Astrocyte (in vitro differentiated cells and primary cell): ENCODE measurements around the gene ATXN7L1. TPM values are rescaled to one million over a fixed set of nuclear protein-coding genes. Genes with fewer than 3 reads are reported as not detected.

ENCODE experiments used
- DNase-seq: peaks from one replicate; pipeline ENCODE4 v3.0.0-alpha.2; 2010; ENCODE audit warnings: low read depth
- FAIRE-seq: peaks from 2 replicates; lab custom pipeline; 2011; peaks lifted over from hg19 to GRCh38; lab: Jason Lieb, UNC
- H2AFZ ChIP-seq: 2 replicates; pipeline ENCODE4 v1.6.0; 2012; ENCODE audit warnings: low read depth, low read length, inconsistent platforms
- H3K27ac ChIP-seq: 2 replicates; pipeline ENCODE4 v1.5.1; 2011; ENCODE audit warnings: low read depth, low read length, inconsistent platforms
- H3K27me3 ChIP-seq: 2 replicates; pipeline ENCODE4 v1.6.0; 2011; ENCODE audit warnings: low read length, inconsistent platforms; ENCODE audit not compliant: insufficient read depth
- H3K36me3 ChIP-seq: 2 replicates; pipeline ENCODE4 v1.5.1; 2011; ENCODE audit warnings: low read length, inconsistent platforms; ENCODE audit not compliant: insufficient read depth
- H3K4me1 ChIP-seq: 2 replicates; pipeline ENCODE4 v1.5.1; 2011; ENCODE audit warnings: low read length, inconsistent platforms; ENCODE audit not compliant: insufficient read depth
- H3K4me2 ChIP-seq: 2 replicates; pipeline ENCODE4 v1.6.0; 2012; ENCODE audit warnings: low read length, inconsistent platforms
- H3K4me3 ChIP-seq: 2 replicates; pipeline ENCODE4 v1.5.1; 2011; ENCODE audit warnings: low read depth, mild to moderate bottlenecking, low read length, inconsistent platforms; ENCODE audit not compliant: insufficient read depth
- H3K79me2 ChIP-seq: 2 replicates; pipeline ENCODE4 v1.6.0; 2012; ENCODE audit warnings: mild to moderate bottlenecking, low read length, inconsistent platforms; ENCODE audit not compliant: insufficient read depth
- H3K9ac ChIP-seq: 2 replicates; pipeline ENCODE4 v1.6.0; 2012; ENCODE audit warnings: mild to moderate bottlenecking, low read length, inconsistent platforms
- H3K9me3 ChIP-seq: 2 replicates; pipeline ENCODE4 v1.5.1; 2012; ENCODE audit warnings: low read depth, mild to moderate bottlenecking, low read length, inconsistent platforms; ENCODE audit not compliant: insufficient read depth
- H4K20me1 ChIP-seq: 2 replicates; pipeline ENCODE4 v1.6.0; 2012; ENCODE audit warnings: low read length, inconsistent platforms; ENCODE audit not compliant: insufficient read depth
- H3K27ac Mint-ChIP-seq: one replicate; pipeline ENCODE4 v1.8.0; 2021; ENCODE audit warnings: mild to moderate bottlenecking, mixed read lengths; ENCODE audit not compliant: unreplicated experiment
- H3K27me3 Mint-ChIP-seq: one replicate; pipeline ENCODE4 v1.8.0; 2021; ENCODE audit warnings: low read depth, mixed read lengths; ENCODE audit not compliant: unreplicated experiment
- H3K36me3 Mint-ChIP-seq: one replicate; pipeline ENCODE4 v1.8.0; 2021; ENCODE audit warnings: low read depth, mixed read lengths; ENCODE audit not compliant: unreplicated experiment
- H3K4me1 Mint-ChIP-seq: one replicate; pipeline ENCODE4 v1.8.0; 2021; ENCODE audit warnings: low read depth, mixed read lengths; ENCODE audit not compliant: unreplicated experiment
- H3K4me3 Mint-ChIP-seq: one replicate; pipeline ENCODE4 v1.8.0; 2021; ENCODE audit warnings: mild to moderate bottlenecking, moderate library complexity, mixed read lengths; ENCODE audit not compliant: unreplicated experiment
- H3K9me3 Mint-ChIP-seq: one replicate; pipeline ENCODE4 v1.8.0; 2021; ENCODE audit warnings: mild to moderate bottlenecking, mixed read lengths; ENCODE audit not compliant: unreplicated experiment
- CTCF ChIP-seq: IDR thresholded peaks from 2 replicates; pipeline ENCODE4 v1.5.1; 2011; ENCODE audit warnings: low read depth, mild to moderate bottlenecking, inconsistent platforms, low read length, moderate library complexity; ENCODE audit not compliant: insufficient read depth
- EZH2 ChIP-seq: IDR thresholded peaks from 2 replicates; pipeline ENCODE4 v1.6.1; 2012; ENCODE audit warnings: mild to moderate bottlenecking, low read length, inconsistent platforms; ENCODE audit not compliant: insufficient read depth
- total RNA-seq: library from RNA; stranded (reverse); gene quantifications from 2 replicates; pipeline ENCODE4 v1.2.1, GENCODE V29; 2021

ATXN7L1 gene
- total RNA-seq, 1 donor from 2014 or later = 7.6 TPM

- peaks cover 7% of the 10 kb centered on the region for H3K27me3 Mint-ChIP-seq
- H3K4me1 Mint-ChIP-seq = peaks cover 20% of the 10 kb centered on the region
- no peaks in the 10 kb centered on the region for H3K9me3 Mint-ChIP-seq
- Histone ChIP-seq H3K36me3 (no peaks in the 10 kb centered on the region), H3K9ac (no peak overlapping the region), H3K4me1 (peaks cover 6% of the 10 kb centered on the region), H4K20me1 (peaks cover 38% of the 10 kb centered on the region), H3K27ac (no peak overlapping the region), H3K79me2 (no peaks in the 10 kb centered on the region), H3K9me3 (no peaks in the 10 kb centered on the region), H2AFZ (no peak overlapping the region), H3K4me3 (no peak overlapping the region), H3K4me2 (no peak overlapping the region), H3K27me3 (peaks cover 4% of the 10 kb centered on the region)
- H3K27ac Mint-ChIP-seq = no peak overlapping the region
- H3K36me3 Mint-ChIP-seq = peaks cover 3% of the 10 kb centered on the region
- no peak overlapping the region for H3K4me3 Mint-ChIP-seq
- FAIRE-seq (no peak), DNase-seq (no peak)
- TF ChIP-seq CTCF (no peak), EZH2 (no peak)
Observed at GRCh38 chr7:105647591-105647990, 228.8 kb downstream of the ATXN7L1 start.

GRCh38 chr7:105644937-105645336, 231.5 kb downstream of the ATXN7L1 start:
- H3K4me1 Mint-ChIP-seq = peaks cover 20% of the 10 kb centered on the region
- Histone ChIP-seq H3K4me1 (peaks cover 6% of the 10 kb centered on the region), H3K79me2 (no peaks in the 10 kb centered on the region), H2AFZ (no peak overlapping the region), H3K9ac (no peak overlapping the region), H4K20me1 (peaks cover 15% of the 10 kb centered on the region), H3K36me3 (no peaks in the 10 kb centered on the region), H3K27me3 (peaks cover 4% of the 10 kb centered on the region), H3K27ac (no peak overlapping the region), H3K4me2 (no peak overlapping the region), H3K9me3 (no peaks in the 10 kb centered on the region), H3K4me3 (no peak overlapping the region)
- no peaks in the 10 kb centered on the region for H3K27me3 Mint-ChIP-seq
- FAIRE-seq (no peak), DNase-seq (no peak)
- TF ChIP-seq CTCF = no peak
- no peak for TF ChIP-seq EZH2
- no peak overlapping the region for H3K27ac Mint-ChIP-seq
- H3K4me3 Mint-ChIP-seq = no peak overlapping the region
- peaks cover 3% of the 10 kb centered on the region for H3K36me3 Mint-ChIP-seq
- no peaks in the 10 kb centered on the region for H3K9me3 Mint-ChIP-seq

DNA sequence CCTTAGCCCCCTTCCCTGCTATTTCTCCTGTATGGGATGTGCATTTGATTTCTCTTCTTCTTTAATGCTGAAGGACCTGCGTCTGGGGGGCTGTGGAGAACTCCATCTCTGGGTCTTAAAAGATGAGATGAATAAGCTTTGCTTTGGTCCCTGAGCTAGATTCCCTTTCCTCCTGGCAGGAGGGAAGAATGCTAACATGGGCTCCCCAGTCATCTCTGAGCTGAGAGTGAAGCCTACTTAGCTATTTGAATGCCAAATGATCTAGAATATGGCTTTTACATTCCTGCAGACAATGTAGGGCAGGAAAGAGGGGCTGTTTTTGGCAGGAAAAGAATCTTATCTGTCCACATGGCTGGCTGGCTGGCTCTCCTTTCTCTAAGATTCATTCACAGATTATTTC, 232.5 kb downstream of the ATXN7L1 start:
- FAIRE-seq (no peak), DNase-seq (no peak)
- peaks cover 3% of the 10 kb centered on the region for H3K36me3 Mint-ChIP-seq
- no peaks in the 10 kb centered on the region for H3K9me3 Mint-ChIP-seq
- Histone ChIP-seq H3K79me2 (no peaks in the 10 kb centered on the region), H3K9me3 (no peaks in the 10 kb centered on the region), H3K36me3 (no peaks in the 10 kb centered on the region), H3K4me2 (no peak overlapping the region), H2AFZ (no peak overlapping the region), H3K27ac (no peak overlapping the region), H3K4me1 (peaks cover 4% of the 10 kb centered on the region), H3K4me3 (no peak overlapping the region), H4K20me1 (peaks cover 6% of the 10 kb centered on the region), H3K9ac (no peak overlapping the region), H3K27me3 (peaks cover 4% of the 10 kb centered on the region)
- no peak overlapping the region for H3K4me3 Mint-ChIP-seq
- H3K4me1 Mint-ChIP-seq = peaks cover 21% of the 10 kb centered on the region
- H3K27me3 Mint-ChIP-seq = no peaks in the 10 kb centered on the region
- H3K27ac Mint-ChIP-seq = no peak overlapping the region
- TF ChIP-seq CTCF (no peak), EZH2 (no peak)
